ENCODE data around the gene ANTXR1.

The ANTXR1 gene

DNA sequence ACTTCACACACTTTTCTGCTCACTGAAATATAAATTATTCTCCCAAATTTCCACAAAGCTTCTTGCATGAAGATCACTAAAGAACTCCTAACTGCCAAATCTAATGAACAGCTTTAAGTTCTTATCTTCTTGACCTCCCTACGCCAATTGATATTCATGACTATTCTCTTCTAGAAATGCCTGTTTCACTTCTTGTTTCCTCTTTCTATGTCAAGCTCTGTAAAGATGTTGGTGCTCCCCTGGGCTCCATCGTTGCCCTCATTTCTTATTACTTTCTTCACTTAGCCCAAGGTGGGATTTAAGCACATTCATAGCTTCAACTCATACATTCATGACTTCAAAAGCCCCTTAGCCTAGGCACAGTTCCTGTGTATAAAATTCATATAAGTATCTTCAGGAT is 9.2 kb upstream of the ANTXR1 start:
- no peak for DNase-seq (ENCODE audit: low spot score)

DNA sequence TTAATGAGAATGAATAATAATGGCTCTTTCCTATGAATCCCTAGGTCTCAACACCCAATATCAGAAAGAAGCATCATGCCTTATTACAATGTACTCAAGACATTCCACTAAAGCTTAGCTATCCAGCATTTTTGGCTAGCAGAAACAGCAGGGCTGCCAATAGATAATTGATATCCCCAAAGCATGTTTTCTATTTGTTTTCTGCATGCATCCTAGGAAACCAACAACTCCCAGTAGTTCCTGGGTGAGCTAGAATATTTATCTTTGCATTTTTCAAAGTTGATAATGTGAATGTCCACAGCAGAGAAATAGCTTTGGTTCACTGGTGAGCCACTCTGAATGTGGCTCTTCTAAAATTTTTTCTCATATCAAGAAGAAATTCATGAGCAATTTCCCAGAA is 5.8 kb upstream of the ANTXR1 start:
- no peak for DNase-seq (ENCODE audit: low spot score)

DNA sequence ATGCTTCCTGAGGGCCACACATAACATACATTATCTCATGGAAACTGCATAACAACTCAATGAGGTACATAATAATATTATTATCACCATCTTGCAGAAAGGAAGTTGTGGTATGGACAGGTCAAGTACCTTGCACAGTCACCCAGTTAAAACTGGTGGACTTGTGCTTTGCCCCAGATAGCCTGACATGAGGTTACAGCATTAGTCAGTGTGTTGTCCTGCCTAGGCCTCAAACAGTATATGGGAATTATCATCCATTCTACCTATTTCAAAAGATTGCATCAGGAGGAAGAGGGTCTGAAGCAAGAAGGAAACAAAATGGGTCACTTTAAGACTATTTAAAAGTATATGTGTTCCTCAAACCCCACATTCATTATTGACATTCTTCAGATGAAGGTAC is 5.4 kb upstream of the ANTXR1 start:
- DNase-seq (ENCODE audit: low spot score) = no peak

DNA sequence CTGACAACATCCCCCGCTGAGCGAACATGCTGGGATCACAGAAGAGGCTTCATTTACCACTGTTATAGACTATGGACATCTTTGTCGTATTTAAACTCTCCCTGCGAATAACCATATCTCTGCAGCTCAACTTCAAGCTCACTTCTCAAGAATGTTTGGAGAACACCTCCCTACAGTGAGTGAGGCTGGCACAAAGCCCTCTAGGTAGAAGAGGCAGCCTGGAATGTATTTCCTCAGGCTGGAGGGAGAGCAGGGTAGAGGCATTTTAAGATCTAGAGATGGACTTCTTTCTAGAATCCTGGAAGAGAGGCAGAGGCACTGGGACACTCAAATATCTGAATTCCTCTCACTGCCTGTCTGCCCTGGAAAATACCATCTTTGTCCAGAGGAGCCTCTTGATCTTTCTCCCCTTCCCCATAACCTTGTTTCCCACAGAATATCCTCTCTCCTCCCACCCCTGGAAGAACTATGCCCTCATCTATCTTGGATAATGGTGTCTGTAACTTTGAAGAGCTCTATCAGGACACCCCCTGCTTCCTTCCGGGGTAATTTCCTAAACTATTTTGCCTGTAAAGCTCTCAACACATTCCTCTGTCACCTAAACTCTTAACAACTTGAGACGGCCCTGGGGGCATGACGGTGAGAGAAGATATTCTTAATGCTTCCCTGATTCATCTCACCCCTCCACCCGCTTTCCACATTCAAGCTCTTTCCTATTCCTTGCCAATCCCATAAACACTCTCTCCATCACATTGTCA is 2.4 kb upstream of the ANTXR1 start:
- no peak for DNase-seq (ENCODE audit: low spot score)

DNA sequence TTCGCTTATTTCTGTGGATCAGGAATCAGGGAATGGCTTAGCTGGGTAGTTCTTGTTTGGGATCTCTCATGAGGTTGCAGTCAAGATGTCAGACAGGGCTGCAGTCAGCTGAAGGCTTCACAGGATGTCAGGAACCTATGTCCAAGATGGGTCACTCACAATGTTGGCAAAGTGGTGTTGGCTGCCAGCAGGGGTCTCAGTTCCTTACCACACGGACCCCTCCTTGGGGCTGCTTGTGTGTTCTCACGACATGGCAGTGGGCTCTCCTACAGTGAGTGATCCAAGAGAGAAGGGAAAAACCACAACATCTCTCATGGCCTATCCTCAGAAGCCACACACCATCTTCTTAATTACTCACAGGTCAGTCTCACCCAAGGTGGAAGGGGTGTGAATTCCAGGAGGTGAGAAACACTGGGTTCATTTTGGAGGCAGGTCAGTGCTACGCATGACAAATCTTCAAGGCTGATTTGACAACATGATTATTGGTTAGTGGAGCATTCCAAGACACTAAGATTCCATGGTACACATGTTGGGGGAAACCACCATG is 1.3 kb upstream of the ANTXR1 start:
- DNase-seq (ENCODE audit: low spot score) = no peak

DNA sequence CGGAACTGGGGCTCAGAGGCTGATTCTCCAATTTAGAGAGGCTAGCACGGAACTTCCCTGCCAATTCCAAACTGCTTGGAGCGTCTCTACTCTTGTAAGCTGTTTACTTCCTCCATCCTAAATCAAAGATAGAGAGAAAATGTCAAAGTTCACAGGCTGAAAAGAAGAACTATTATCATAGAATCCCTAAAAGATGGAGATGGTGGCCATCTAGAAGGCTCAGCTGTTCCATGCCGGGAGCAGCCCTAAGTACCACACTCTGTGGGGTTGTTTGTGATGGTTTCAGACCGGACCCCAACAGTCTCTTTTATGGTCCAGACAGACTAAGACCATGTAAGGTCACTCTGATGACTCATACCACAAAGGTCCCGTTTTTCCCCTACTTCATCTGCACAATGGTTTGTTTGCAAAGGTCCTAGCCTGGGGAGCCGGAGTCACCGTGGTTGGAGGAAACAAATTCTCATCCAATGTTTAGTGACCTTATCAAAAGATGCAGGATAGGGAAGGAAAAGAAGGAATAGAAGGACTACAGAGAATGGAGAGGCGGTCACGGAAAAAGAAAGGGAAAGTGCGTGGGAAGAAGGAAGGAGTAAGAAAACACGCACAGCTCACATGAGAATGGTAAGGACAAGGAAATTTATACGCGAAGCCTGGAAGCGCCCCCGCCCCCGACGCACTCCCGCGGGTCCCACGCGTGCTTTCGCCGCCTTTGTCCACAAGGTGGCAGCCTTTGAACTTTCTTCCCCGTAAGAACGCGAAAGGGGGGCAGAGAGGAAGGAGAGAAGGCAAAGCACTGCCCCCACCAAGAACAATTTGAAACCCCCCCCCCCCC is 453 bp upstream of the ANTXR1 start:
- peak; percentile 72 for DNase-seq (ENCODE audit: low spot score)

DNA sequence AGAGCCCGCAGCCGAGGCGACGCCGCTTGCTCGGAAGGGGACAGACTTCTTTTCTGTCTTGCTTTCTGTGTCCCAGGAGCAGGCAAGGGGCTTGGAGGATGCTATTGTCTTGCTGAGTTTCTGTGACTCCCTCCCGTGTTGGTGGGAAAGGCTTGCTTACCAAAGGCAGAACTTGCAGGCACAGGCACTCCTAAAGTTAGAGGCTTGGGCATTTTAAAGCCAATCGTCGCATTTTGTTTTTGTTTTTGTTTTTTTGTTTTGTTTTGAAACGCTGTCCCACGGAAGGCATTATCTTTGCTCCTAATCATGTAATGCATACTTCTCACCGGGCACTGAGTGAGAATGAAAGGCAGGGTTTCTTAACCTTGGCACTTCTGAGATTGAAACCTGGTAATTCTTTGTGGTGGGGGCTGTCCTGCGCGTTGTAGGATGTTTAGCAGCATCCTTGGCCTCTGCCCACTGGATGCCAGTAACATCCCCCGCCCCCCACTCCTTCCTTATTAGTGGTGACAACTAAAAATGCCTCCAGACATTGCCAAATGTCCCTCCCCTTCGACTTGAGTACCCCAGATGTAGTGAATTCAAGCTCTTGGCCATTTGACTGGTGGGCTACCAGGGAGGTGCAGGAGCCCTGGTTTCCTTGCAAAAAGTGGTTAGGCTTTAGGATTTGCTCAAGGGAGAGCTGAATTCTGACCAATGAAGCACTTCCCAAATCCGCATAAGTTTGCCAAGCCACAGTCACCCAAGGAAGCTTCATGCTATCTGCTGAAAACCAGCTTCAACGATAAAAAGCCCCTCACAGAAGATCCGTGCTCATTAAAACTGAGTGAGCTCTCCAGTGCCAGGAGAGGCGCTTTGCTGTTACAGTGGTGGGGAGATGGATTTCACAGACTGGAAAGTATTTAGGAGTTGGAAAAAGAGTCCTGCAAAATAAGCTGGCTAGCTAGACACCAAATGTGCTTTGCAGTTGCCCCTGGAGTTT is 1.2 kb downstream of the ANTXR1 start:
- DNase-seq (ENCODE audit: low spot score) = peak; percentile 34

DNA sequence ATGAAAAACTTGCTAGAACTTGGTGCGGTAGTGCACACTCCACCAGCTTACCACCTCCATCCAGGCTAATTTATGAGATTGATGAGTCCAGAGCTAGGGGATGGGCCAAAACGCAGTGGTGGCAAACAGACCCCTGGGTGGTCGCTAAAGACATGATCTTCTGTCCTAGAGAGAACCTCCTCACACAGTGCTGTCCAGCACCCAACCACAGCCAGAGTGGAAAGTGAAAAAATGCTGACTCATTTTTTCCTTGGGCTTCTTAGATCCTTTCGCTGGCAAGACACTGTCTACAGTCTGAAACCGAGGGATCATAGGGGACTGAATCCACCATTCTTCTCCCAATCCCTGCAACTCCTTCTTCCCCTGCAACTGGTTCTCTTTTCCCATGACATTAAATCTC is 4.1 kb downstream of the ANTXR1 start:
- DNase-seq (ENCODE audit: low spot score) = no peak

DNA sequence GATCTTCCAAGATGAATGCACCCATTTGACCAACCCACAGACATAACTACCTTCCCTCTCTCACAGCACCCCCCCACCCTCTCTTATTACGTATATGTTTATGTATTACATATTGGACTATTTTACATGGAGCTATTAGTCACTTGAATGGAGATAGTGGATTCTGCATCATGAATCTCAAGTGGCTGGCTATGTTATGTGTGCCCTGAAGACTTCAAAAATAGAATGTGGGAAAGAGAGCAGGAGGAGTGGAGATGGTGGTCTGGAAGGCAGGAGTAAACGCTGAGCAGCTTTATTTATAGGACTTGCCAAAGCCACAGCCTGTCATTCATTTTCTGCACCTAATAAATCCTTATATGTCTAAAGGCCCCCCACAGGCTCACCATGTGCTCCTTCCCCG is 4.9 kb downstream of the ANTXR1 start:
- no peak for DNase-seq (ENCODE audit: low spot score)

DNA sequence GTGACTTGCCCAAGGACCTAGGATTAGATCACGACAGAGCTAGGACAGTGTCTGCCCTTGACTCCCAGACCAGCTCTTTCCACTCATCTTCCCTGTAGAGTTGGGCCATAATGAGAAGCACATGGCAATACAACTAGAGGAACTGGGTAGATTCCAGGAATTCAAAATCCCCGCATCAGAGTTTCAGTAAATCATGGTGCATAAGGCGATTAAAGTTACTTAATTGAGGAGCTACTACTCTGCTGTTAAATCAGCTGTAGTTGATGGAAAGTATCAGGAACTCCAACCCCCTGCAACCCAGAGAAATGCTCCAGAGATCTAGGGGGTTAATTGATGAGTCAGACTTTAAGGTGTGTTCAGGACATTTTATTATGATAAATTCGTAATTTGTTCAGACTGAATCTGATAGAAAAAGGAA is 5.7 kb downstream of the ANTXR1 start:
- no peak for DNase-seq (ENCODE audit: low spot score)

DNA sequence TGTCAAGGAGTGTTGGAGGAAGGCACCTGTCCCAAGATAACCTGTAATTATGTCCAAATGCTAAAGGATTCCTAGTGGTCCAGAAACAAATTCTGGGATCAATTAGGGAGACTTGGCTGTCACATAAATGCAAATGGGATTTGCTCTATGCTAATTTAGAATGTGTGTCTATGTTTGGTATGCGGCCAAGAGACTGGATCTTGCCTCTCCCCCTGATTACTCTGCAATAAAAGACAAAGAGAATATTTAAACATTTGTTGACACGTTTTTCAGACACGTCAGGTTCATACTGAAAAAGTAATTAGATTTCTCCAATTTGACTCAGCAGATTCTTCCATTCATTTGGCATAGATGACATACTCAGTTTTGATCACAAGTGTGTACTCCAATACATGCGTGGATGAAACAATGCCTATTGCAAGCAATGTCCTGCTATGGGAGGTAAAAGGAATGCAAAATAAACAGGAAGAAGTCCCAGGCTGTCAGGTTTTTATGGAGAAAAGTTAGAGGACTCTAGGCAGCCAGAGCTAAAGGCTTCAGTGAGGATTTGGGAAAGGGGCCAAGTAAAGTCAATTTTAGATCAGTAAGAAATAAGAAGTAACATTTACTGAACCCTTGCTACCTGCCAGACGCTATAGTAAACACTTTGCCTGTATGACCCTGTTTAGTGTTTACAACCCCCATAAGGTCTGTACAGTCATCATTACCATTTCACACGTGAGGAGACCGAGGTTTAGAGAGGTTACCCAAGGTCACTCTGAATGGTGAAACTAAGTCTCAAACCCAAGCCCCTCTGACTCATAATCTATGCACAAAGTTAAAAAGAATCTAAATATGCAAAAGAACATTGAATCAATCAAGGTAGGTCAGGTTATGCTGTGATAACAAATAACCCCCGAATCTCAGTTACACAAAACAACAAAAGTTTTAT is 7.8 kb downstream of the ANTXR1 start:
- no peak for DNase-seq (ENCODE audit: low spot score)

DNA sequence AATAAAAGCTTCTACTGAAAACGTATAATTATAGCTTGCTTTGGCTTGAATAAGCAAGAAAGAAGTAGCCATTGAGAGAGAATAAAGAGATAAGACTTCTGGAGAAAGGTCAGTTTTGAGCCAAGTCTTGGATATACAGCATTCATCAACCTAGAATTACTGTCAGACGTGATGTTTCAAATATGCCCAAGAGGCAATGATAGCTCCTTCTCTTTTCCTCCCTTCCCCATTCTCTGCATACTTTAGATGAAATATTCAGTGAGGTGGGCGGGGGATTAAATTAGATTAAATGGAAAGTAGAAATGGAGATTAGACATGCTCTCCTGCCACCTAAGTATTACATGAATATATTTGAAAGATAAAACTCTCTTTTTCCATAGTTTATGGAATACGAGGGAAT is 8.7 kb downstream of the ANTXR1 start:
- DNase-seq (ENCODE audit: low spot score) = no peak

DNA sequence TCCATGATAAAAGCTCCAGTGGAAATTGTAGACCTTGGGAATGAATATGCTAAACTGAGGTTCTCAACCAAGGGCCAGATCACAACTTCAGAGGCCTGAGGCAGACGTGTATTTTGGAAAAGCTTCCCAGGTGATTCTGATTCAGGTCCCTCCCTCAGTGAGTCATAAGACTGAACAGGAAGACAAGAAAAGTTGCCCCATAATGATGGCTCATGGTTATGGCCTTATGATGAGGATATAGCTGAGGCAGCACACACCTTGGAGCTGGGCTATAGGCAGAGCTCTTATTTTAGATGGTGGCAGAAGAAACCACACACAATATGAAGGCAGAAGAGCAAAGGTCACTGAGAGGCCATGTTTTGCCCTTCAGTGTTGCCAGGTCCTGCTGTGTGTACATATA is 9.6 kb downstream of the ANTXR1 start:
- no peak for DNase-seq (ENCODE audit: low spot score)

DNA sequence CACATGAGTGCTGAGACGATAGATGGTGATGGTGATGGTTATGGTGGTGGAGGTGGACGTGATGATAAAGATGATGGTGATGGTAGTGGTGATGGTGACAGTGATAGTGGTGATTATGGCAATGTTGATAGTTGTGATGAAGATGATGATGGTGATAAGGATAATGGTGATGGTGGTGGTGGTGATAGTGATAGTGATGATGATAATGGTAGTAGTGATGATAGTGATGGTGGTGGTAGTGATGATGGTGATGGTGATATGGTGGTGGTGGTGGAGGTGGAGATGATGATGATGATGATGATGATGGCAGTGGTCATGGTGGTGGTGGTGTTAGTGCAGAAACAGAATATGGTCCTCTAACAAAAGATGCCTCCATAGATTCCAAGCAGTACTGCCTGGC is 10.3 kb downstream of the ANTXR1 start:
- DNase-seq (ENCODE audit: low spot score) = no peak

DNA sequence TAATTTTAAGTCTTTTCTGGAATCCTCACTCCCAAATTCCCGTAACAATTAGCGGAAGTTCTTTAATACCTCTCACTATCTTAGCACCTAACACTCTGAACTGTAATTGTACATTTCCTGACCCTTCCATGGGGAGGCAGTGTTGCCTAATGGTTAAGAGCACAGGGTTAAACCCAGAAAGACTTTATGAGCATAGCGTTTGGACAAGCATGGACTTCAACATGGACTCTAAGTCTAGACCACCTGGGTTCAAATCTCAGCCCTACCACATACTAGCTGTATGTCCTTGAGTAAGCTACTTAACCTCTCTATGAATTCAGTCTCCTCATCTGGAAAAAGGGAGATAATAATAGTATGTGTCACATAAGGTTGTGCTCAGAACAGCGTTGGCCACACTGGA is 13.0 kb downstream of the ANTXR1 start:
- peak; percentile 24 for DNase-seq (ENCODE audit: low spot score)

DNA sequence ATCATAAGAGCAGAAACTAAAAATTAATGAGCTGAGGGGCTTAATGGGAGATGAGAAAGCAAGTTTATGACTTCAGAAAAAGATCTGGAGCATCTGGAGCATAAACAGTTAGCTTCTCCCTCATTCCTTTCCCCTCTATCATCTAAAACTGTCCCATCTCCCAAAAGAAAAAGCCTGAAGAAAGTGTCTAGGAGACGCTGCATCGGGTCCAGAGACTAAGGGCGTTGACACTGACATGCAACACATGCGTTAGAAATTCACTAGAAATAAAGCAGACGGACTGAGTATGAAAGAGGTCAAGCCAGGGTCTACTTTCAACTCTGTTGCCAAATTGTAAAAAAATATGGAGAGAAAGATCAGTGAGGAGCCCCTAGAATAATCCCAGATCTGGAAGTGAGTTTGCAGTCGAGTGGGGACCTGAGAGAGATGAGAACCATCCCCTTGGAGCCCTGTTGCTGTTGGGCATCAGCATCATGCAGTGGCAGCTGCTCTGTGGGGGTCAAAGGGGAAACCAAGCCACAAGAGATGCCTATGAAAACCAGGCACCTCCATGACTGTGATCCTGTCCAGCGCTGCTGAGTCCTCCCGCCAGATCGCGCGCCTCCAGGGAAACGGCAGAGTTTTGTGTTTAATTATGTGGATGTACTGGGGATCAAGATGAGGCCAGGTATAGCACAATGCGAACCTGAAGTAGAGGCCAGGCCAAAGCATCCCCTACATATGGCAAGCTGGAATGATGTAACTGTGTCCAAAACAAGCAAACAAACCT is 13.9 kb downstream of the ANTXR1 start:
- DNase-seq (ENCODE audit: low spot score) = no peak

DNA sequence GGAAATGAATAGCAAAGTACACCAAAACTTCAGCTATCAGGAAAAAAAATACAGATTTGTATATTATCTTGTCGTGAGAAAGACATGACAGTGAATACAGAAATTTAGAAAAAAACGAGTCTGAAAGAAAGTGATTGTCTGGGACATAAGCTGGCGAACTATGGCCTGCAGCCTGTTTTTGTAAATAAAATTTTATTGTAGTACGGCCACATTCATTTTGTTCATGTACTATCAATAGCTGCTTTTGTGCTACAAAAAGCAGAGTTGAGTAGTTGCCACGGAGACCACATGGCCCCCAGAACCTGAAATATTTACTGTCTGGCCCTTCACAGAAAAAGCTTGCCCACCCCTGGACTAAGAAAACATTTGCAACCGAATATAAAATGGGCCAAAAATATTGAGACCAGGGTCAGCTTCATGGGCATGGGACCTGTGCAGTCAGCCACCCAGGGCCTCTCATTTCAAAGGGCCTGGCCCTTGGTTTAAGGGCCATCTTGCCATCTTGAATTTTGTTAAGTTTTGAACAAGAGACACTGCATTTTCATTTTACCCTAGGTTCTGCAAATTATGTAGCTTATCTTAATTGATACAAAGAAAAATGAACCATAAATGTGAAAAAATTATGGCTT is 17.9 kb downstream of the ANTXR1 start:
- no peak for DNase-seq (ENCODE audit: low spot score)

DNA sequence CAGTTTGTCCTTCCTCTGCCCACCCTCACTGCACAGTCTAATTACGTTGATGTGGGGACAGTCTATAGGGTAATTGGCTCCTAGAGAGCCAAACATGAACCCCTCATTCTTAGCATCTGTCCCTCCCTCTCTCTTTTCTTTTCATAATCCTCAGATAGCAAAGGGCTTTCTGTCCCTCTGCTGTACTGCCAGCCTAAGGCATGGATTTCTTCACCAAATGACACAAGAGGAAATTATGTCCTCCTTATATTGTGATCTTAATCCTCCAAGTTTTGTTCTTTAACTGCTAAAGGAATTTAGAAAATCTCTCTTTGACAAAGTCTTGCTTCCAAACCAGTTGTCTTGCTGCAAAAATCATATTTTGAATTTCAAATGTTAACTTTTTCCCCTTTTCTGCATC is 18.5 kb downstream of the ANTXR1 start:
- DNase-seq (ENCODE audit: low spot score) = no peak

DNA sequence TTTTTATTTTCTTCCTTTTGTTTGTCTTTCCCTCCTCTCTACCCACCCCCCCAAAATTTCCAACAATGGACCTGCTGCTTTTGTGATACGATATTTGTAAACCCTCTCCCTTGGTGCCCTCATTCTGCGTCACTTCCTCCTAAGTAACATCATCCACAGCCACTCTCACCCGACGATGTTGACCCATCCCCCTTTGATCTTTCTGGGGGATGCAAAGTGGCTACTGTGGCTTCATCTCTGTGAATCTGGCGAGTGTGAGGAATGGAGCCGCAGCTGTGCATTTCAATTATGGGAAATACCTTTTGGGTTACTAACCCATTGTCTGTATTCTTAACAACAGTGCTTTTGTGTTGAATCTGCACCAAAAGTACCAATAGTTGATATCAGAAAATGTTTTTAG is 19.4 kb downstream of the ANTXR1 start:
- DNase-seq (ENCODE audit: low spot score) = no peak

Data from cerebellar cortex (tissue), 1 donor.